Cortex of kidney (tissue), 1 donor: ENCODE data around the gene GPC6.
"Not testable (repeated sequence)": the region's sequence is repeated elsewhere in the genome, so short reads cannot be mapped to it uniquely, and the experiment has no call there.

Experiments
- DNase-seq: peaks from one replicate; lab custom pipeline; 2025; lab: John Stamatoyannopoulos, UW

GPC6 gene

GRCh38 chr13:93323880-93324279 is 97.3 kb downstream of the GPC6 start:
- not testable (repeated sequence) for DNase-seq

GRCh38 chr13:93325303-93326233 is 99.0 kb downstream of the GPC6 start:
- DNase-seq: no peak

- no peak for DNase-seq
These were observed 99.7 kb downstream of the GPC6 start for GRCh38 chr13:93326234-93326811.

- no peak for DNase-seq
These were observed 102.3 kb downstream of the GPC6 start for GRCh38 chr13:93328943-93329342.

- no peak for DNase-seq
These were observed 110.1 kb downstream of the GPC6 start for GRCh38 chr13:93336728-93337127.

GRCh38 chr13:93338030-93338429 is 111.4 kb downstream of the GPC6 start:
- DNase-seq: no peak

- no peak for DNase-seq
These were observed 112.3 kb downstream of the GPC6 start for GRCh38 chr13:93338906-93339305.

- no peak for DNase-seq
These were observed 112.9 kb downstream of the GPC6 start for GRCh38 chr13:93339550-93339949.

GRCh38 chr13:93341517-93341916 is 114.9 kb downstream of the GPC6 start:
- DNase-seq: no peak

GRCh38 chr13:93343097-93343496 is 116.5 kb downstream of the GPC6 start:
- DNase-seq: no peak

GRCh38 chr13:93344048-93344705 is 117.6 kb downstream of the GPC6 start:
- no peak for DNase-seq

GRCh38 chr13:93345024-93345423 is 118.4 kb downstream of the GPC6 start:
- DNase-seq: no peak

GRCh38 chr13:93345770-93346169 is 119.2 kb downstream of the GPC6 start:
- no peak for DNase-seq

GRCh38 chr13:93352616-93353015 is 126.0 kb downstream of the GPC6 start:
- no peak for DNase-seq

- DNase-seq: no peak
These were observed 128.5 kb downstream of the GPC6 start for GRCh38 chr13:93355094-93355493.

- no peak for DNase-seq
These were observed 129.9 kb downstream of the GPC6 start for GRCh38 chr13:93356469-93356868.

GRCh38 chr13:93360021-93360420 is 133.4 kb downstream of the GPC6 start:
- no peak for DNase-seq

- DNase-seq: no peak
These were observed 135.1 kb downstream of the GPC6 start for GRCh38 chr13:93361703-93362102.

- DNase-seq: no peak
These were observed 137.6 kb downstream of the GPC6 start for GRCh38 chr13:93364166-93364565.

GRCh38 chr13:93368296-93368695 is 141.7 kb downstream of the GPC6 start:
- DNase-seq: no peak

GRCh38 chr13:93368718-93369117 is 142.1 kb downstream of the GPC6 start:
- DNase-seq: no peak

- DNase-seq: no peak
These were observed 146.2 kb downstream of the GPC6 start for GRCh38 chr13:93372856-93373255.

- no peak for DNase-seq
These were observed 148.9 kb downstream of the GPC6 start for GRCh38 chr13:93375491-93375890.
